Adrenal gland (tissue), 12 donors: ENCODE measurements around the gene CDC73. TPM values are rescaled to one million over a fixed set of nuclear protein-coding genes. Genes with fewer than 3 reads are reported as not detected.
"Not testable (repeated sequence)": the region's sequence is repeated elsewhere in the genome, so short reads cannot be mapped to it uniquely, and the experiment has no call there.

Experiments used
- DNase-seq, 7 donors: peaks; one replicate each; pipeline ENCODE4 v3.0.0-alpha.2; 2019 to 2020
- H3K27ac ChIP-seq, 5 donors: fragments of 200-600 bp; sonication (generic) in 4 of 5; 1 replicate in 3 of 5; 2 replicates in 2 of 5; pipeline versions ENCODE4 v1.5.1 to v1.8.0; 2016 to 2020; ENCODE audit warnings: mild to moderate bottlenecking in 1 of 5
- H3K27me3 ChIP-seq: fragments of 200-600 bp; 2 replicates; pipeline ENCODE4 v1.8.0; 2021
- H3K36me3 ChIP-seq, 2 donors: fragments of 200-600 bp; replicated peaks in 1 of 2; 1 replicate in 1 of 2; 2 replicates in 1 of 2; pipeline versions ENCODE4 v1.5.1 to v1.8.0; 2018 to 2022
- H3K4me1 ChIP-seq, 2 donors: fragments of 200-600 bp; replicated peaks in 1 of 2; 1 replicate in 1 of 2; 2 replicates in 1 of 2; pipeline versions ENCODE4 v1.5.1 to v1.8.0; 2018 to 2021
- H3K4me3 ChIP-seq, 4 donors: fragments of 200-600 bp; sonication (generic) in 3 of 4; one replicate each; pipeline ENCODE4 v1.5.1; 2016 to 2018
- H3K9me3 ChIP-seq, 3 donors: fragments of 200-600 bp; sonication (generic) in 1 of 3; replicated peaks in 1 of 3; 1 replicate in 2 of 3; 2 replicates in 1 of 3; pipeline versions ENCODE4 v1.5.1 to v1.8.0; 2016 to 2021
- POLR2A ChIP-seq, 2 donors: fragments of 450-650 bp; IDR thresholded peaks; one replicate each; pipeline ENCODE4 v1.6.1; 2017; ENCODE audit warnings: antibody characterized with exemption in 2 of 2, mild to moderate bottlenecking in 2 of 2, moderate library complexity in 1 of 2
- WGBS, 4 donors: extraction: QIAGEN DNeasy Blood & Tissue Kit in 2 of 4; methylation state at CpG; one replicate each; pipeline versions ENCODE4 v1.1.5 to v1.1.7; 2013 to 2017; 5-methylcytosine and 5-hydroxymethylcytosine counted together
- intact Hi-C, 2 donors: fragments of 100-400 bp; cut with DNase I; formaldehyde crosslinking; loops; one replicate each; pipeline versions ENCODE4 v1.14.1 to v1.15.0; 2022 to 2023
- polyA plus RNA-seq, 3 donors: library from polyadenylated mRNA; stranded (reverse); fragments of 200-250 nt in 2 of 3; fragments of 350-450 nt in 1 of 3; fragmentation: Illumina TruSeq in 1 of 3; extraction: RNeasy Lipid Tissue Mini Kit (QIAGEN cat#74804) in 1 of 3; gene quantifications; one replicate each; pipeline ENCODE4 v1.2.3, GENCODE V29; 2013 to 2014
- total RNA-seq, 9 donors: library from RNA; depleted of rRNA in 4 of 9; stranded (reverse); fragments of >200 nt in 4 of 9; fragments of 120-200 nt in 1 of 9; fragmentation: NEBNext Ultra II Directional in 1 of 9; extraction: Animal tissue kit (Norgen Biotek cat#: 25700) in 1 of 9; gene quantifications; one replicate each; pipeline versions ENCODE4 v1.1.0 to v1.2.4, GENCODE V29; 2013 to 2023
- TF ChIP-seq, protein P1 (sequence below), 6 experiments: fragments of 450-650 bp in 4 of 6; fragments of 200-600 bp in 2 of 6; sonication (generic) in 1 of 6; IDR thresholded peaks; 1 replicate in 5 of 6; 2 replicates in 1 of 6; pipeline versions ENCODE4 v1.5.1 to v1.8.0; 2016 to 2021; ENCODE audit warnings: antibody characterized with exemption in 6 of 6, mild to moderate bottlenecking in 2 of 6, moderate library complexity in 1 of 6
- donor health status: healthy with polysubstance abuse.
- donor health status: Bipolar disorder and iron deficiency.
- donor health status: DM: yes; HTN: yes; CAD: no.
- donor health status: DM: no; HTN: no; CAD: no.
- donor health status: DM: no; HTN: no; CAD: no.
- donor health status: DM: yes; HTN: yes; CAD: no.

Gene CDC73
- total and polyA plus RNA-seq, 12 donors: 5.9 to 64.0 (median 36.1) TPM

DNA sequence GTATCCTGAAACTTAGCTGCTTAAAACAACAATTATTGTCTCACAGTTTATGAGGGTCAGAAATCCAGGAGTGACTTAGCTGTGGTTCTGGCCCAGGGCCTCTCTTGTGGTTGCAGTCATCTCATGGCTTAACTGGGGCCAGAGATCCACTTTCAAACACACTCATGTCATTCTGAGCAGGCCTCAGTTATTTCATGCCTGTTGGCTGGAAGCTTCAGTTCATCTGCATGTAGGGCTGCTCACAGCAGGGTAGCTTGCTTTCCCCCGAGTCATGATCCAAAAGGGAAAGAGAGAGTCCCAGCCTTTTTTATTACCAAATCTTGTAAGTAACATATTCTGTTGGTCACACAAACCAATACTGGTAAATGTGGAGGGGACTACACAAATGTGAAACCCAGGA is 161.2 kb downstream of the CDC73 start:
- no peaks in the 10 kb centered on the region for H3K36me3 ChIP-seq
- no peaks in the 10 kb centered on the region for H3K9me3 ChIP-seq
- no peaks in the 10 kb centered on the region for H3K27me3 ChIP-seq
- H3K27ac ChIP-seq: no peak overlapping the region
- intact Hi-C loops: no loop called here
- DNase-seq: no peak
- no peaks in the 10 kb centered on the region for H3K4me1 ChIP-seq
- TF ChIP-seq POLR2A (IDR thresholded peaks at IDR 0.05): no peak
- TF ChIP-seq, protein P1, sequence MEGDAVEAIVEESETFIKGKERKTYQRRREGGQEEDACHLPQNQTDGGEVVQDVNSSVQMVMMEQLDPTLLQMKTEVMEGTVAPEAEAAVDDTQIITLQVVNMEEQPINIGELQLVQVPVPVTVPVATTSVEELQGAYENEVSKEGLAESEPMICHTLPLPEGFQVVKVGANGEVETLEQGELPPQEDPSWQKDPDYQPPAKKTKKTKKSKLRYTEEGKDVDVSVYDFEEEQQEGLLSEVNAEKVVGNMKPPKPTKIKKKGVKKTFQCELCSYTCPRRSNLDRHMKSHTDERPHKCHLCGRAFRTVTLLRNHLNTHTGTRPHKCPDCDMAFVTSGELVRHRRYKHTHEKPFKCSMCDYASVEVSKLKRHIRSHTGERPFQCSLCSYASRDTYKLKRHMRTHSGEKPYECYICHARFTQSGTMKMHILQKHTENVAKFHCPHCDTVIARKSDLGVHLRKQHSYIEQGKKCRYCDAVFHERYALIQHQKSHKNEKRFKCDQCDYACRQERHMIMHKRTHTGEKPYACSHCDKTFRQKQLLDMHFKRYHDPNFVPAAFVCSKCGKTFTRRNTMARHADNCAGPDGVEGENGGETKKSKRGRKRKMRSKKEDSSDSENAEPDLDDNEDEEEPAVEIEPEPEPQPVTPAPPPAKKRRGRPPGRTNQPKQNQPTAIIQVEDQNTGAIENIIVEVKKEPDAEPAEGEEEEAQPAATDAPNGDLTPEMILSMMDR (IDR thresholded peaks at IDR 0.05): no peak
- H3K4me3 ChIP-seq: no peak overlapping the region
- WGBS, 4 donors: 68 to 91% (median 78%) methylated on average over 1 of the region's 1 CpG

DNA sequence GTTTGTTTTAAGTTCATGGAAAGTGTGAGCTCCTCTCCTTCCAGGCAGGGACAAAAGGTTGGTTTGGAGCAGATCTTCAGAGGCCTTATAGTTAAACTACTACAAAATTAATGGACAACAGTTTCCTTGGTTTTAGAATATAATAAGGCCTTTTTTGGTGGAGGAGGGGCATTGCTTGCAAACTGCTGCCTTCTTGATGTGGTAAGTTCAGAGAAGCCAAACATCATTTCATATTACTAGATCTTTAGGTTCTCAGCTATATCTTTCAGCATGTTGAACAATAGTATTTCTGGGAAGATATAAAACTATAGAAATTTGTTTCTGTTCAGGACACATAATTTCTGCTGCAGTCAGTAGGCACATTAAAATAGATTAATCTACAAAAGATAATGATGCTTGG is 162.4 kb downstream of the CDC73 start:
- H3K36me3 ChIP-seq: no peaks in the 10 kb centered on the region
- no peaks in the 10 kb centered on the region for H3K4me1 ChIP-seq
- no peak overlapping the region for H3K27ac ChIP-seq
- no peak overlapping the region for H3K4me3 ChIP-seq
- DNase-seq: no peak
- intact Hi-C loops: no loop called here
- H3K9me3 ChIP-seq: no peaks in the 10 kb centered on the region
- no peak for TF ChIP-seq POLR2A (IDR thresholded peaks at IDR 0.05)
- TF ChIP-seq, protein P1 (IDR thresholded peaks at IDR 0.05): no peak
- no peaks in the 10 kb centered on the region for H3K27me3 ChIP-seq

- Histone ChIP-seq H3K36me3 (no peaks in the 10 kb centered on the region), H3K4me1 (no peaks in the 10 kb centered on the region), H3K27ac (no peak overlapping the region), H3K27me3 (no peaks in the 10 kb centered on the region), H3K4me3 (no peak overlapping the region), H3K9me3 (no peaks in the 10 kb centered on the region)
- TF ChIP-seq, protein P1 (IDR thresholded peaks at IDR 0.05): no peak
- no peak for TF ChIP-seq POLR2A (IDR thresholded peaks at IDR 0.05)
- no peak for DNase-seq
- intact Hi-C loops: no loop called here
These were observed 163.8 kb downstream of the CDC73 start for GRCh38 chr1:193285641-193286040.

DNA sequence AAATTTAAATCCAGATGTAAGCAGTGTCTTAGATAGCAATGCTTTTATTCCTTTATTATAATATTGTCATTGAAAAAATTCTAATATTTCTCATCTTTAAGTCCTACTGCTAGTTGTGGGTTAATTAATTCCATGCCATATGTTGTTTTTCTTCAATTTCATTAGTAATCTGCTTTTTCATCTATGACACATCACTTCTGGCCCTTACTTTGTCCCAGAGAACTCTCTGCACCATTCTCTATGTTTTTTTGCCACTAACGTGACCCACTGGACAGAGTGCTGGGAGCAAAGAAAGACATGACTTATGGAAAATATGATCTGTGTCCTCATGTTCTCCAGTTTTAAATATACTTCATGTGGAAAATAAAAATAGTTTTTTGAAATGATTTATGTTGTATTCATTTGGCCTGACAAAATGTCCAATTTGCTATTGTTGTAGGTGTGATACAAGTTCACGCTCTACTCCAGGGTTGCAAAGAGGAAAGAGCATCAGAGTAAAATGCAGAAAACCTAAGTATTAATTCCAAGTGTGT is 166.8 kb downstream of the CDC73 start:
- H3K9me3 ChIP-seq, DNase-seq, H3K4me1 ChIP-seq, H3K27ac ChIP-seq, H3K4me3 ChIP-seq, intact Hi-C loops, H3K27me3 ChIP-seq, H3K36me3 ChIP-seq: not testable (repeated sequence)
- 65 to 71% (median 68%) methylated on average over 2 of the region's 2 CpGs for WGBS, 4 donors

GRCh38 chr1:193293726-193294125 is 171.9 kb downstream of the CDC73 start:
- H3K27me3 ChIP-seq: no peaks in the 10 kb centered on the region
- H3K9me3 ChIP-seq: no peaks in the 10 kb centered on the region
- no peak overlapping the region for H3K27ac ChIP-seq
- H3K4me1 ChIP-seq: no peaks in the 10 kb centered on the region
- DNase-seq: no peak
- H3K36me3 ChIP-seq: no peaks in the 10 kb centered on the region
- 48 to 65% (median 62%) methylated on average over 2 of the region's 2 CpGs for WGBS, 4 donors
- no peak overlapping the region for H3K4me3 ChIP-seq
- intact Hi-C loops: no loop called here
- no peak for TF ChIP-seq POLR2A (IDR thresholded peaks at IDR 0.05)
- TF ChIP-seq, protein P1 (IDR thresholded peaks at IDR 0.05): no peak
